ENCODE measurements around the gene EMX1.
A peak's percentile ranks its signal among the peaks of the same experiment; 100 is the strongest.

EMX1 gene

GRCh38 chr2:72973566-72974435, 56.5 kb downstream of the EMX1 start:
- H3K4me3 ChIP-seq (ENCODE audit: low read depth, low read length), result no peak overlapping the region
- H3K27ac ChIP-seq (ENCODE audit: extremely low read depth, low read depth, low read length), result no peak overlapping the region
- TF ChIP-seq ZNF747 (tag by site-specific recombination; IDR thresholded peaks at IDR 0.05), result no peak
- TF ChIP-seq HOXA7 (CRISPR knock-in tag; IDR thresholded peaks at IDR 0.05; ENCODE audit: borderline replicate concordance), result no peak
- TF ChIP-seq ZNF654 (tag by site-specific recombination; IDR thresholded peaks at IDR 0.05; ENCODE audit: low read depth), result peak; percentile 55
- TF ChIP-seq ZNF404 (tag by site-specific recombination; IDR thresholded peaks at IDR 0.05), result no peak
- TF ChIP-seq ZNF433 (tag by site-specific recombination; IDR thresholded peaks at IDR 0.05; ENCODE audit: low read depth), result no peak
- no peak for TF ChIP-seq ZBTB26 (tag by site-specific recombination; optimal IDR thresholded peaks at IDR 0.05)
- TF ChIP-seq GLIS1 (tag by site-specific recombination; IDR thresholded peaks at IDR 0.05), result peak; percentile 13; the same call in 1 of the 2 replicates
- TF ChIP-seq CTCF (tag by site-specific recombination; IDR thresholded peaks at IDR 0.05), result peak; percentile 68
- no peak for TF ChIP-seq SP7 (tag by site-specific recombination; IDR thresholded peaks at IDR 0.05)
- TF ChIP-seq ZSCAN30 (tag by site-specific recombination; IDR thresholded peaks at IDR 0.05), result peak; percentile 78; the same call in 1 of the 2 replicates
- TF ChIP-seq ZNF350 (tag by site-specific recombination; IDR thresholded peaks at IDR 0.05), result no peak
- no peak for TF ChIP-seq ZBTB17 (tag by site-specific recombination; IDR thresholded peaks at IDR 0.05)
- CTCF ChIA-PET, result interaction anchor here (0.5 to 11.2 kb wide), 35 partner anchors 10 to 783 kb away, joined by 3 to 168 read pairs (median 4); partner anchors contain the start of genes EMX1 and SPR
- POLR2A ChIA-PET, result interaction anchor here (1.4 kb wide), 1 partner anchor 77 kb away, joined by 3 read pairs; no protein-coding TSS in a partner anchor
- no peaks in the 10 kb centered on the region for H3K9me3 ChIP-seq (ENCODE audit: control insufficient read depth, insufficient read depth, low read depth, low read length)
- H3K4me1 ChIP-seq (ENCODE audit: control insufficient read depth, insufficient read depth, low read length), result no peaks in the 10 kb centered on the region
- H3K36me3 ChIP-seq (ENCODE audit: control insufficient read depth in 2 of 2, insufficient read depth in 1 of 2, low read length in 2 of 2), result no peaks in the 10 kb centered on the region

GRCh38 chr2:72974436-72974754, 57.1 kb downstream of the EMX1 start:
- TF ChIP-seq ZBTB10 (tag by site-specific recombination; IDR thresholded peaks at IDR 0.05), result no peak
- TF ChIP-seq BCL11A (tag by site-specific recombination; IDR thresholded peaks at IDR 0.05; ENCODE audit: low read depth), result no peak
- ChIA-PET CTCF (interaction anchor here (0.7 to 11.2 kb wide), 29 partner anchors 9 to 205 kb away, joined by 3 to 168 read pairs (median 4); partner anchors contain the start of genes EMX1 and SPR), POLR2A (interaction anchor here (1.4 kb wide), 1 partner anchor 78 kb away, joined by 3 read pairs; no protein-coding TSS in a partner anchor)
- Histone ChIP-seq H3K27ac (ENCODE audit: extremely low read depth, low read depth, low read length) (no peak overlapping the region), H3K9me3 (ENCODE audit: control insufficient read depth, insufficient read depth, low read depth, low read length) (no peaks in the 10 kb centered on the region), H3K36me3 (ENCODE audit: control insufficient read depth in 2 of 2, insufficient read depth in 1 of 2, low read length in 2 of 2) (no peaks in the 10 kb centered on the region), H3K4me3 (ENCODE audit: low read depth, low read length) (no peak overlapping the region), H3K4me1 (ENCODE audit: control insufficient read depth, insufficient read depth, low read length) (no peaks in the 10 kb centered on the region)

- no peaks in the 10 kb centered on the region for H3K9me3 ChIP-seq (ENCODE audit: control insufficient read depth, insufficient read depth, low read depth, low read length)
- H3K27ac ChIP-seq (ENCODE audit: extremely low read depth, low read depth, low read length), result no peak overlapping the region
- no peaks in the 10 kb centered on the region for H3K36me3 ChIP-seq (ENCODE audit: control insufficient read depth in 2 of 2, insufficient read depth in 1 of 2, low read length in 2 of 2)
- ChIA-PET CTCF (interaction anchor here (0.6 to 11.2 kb wide), 12 partner anchors 9 to 238 kb away, joined by 3 to 168 read pairs (median 8); partner anchors contain the start of gene SPR), POLR2A (interaction anchor here (1.4 kb wide), 1 partner anchor 79 kb away, joined by 3 read pairs; no protein-coding TSS in a partner anchor)
- H3K4me3 ChIP-seq (ENCODE audit: low read depth, low read length), result no peak overlapping the region
- H3K4me1 ChIP-seq (ENCODE audit: control insufficient read depth, insufficient read depth, low read length), result no peaks in the 10 kb centered on the region
- TF ChIP-seq HOXC10 (CRISPR knock-in tag; IDR thresholded peaks at IDR 0.05), result no peak
- TF ChIP-seq OSR2 (tag by site-specific recombination; IDR thresholded peaks at IDR 0.05), result no peak
- TF ChIP-seq ZNF549 (tag by site-specific recombination; IDR thresholded peaks at IDR 0.05), result no peak
- no peak for TF ChIP-seq ZNF76 (tag by site-specific recombination; IDR thresholded peaks at IDR 0.05; ENCODE audit: borderline replicate concordance, low read depth)
- no peak for TF ChIP-seq KLF8 (tag by site-specific recombination; IDR thresholded peaks at IDR 0.05)
- TF ChIP-seq CTCF (tag by site-specific recombination; IDR thresholded peaks at IDR 0.05), result no peak
- no peak for TF ChIP-seq ZNF404 (tag by site-specific recombination; IDR thresholded peaks at IDR 0.05)
- no peak for TF ChIP-seq ZNF560 (tag by site-specific recombination; IDR thresholded peaks at IDR 0.05; ENCODE audit: borderline replicate concordance)
- TF ChIP-seq ZNF473 (tag by site-specific recombination; IDR thresholded peaks at IDR 0.05), result no peak
- TF ChIP-seq ZBTB20 (tag by site-specific recombination; IDR thresholded peaks at IDR 0.05), result no peak
- no peak for TF ChIP-seq ZNF350 (tag by site-specific recombination; IDR thresholded peaks at IDR 0.05)
- TF ChIP-seq PRDM1 (tag by site-specific recombination; IDR thresholded peaks at IDR 0.05), result no peak
These were observed 57.7 kb downstream of the EMX1 start for GRCh38 chr2:72975017-72975416.

Data from HEK293 (cell line).